Left renal cortex interstitium (tissue), 4 donors: ENCODE data around the gene TPR. TPM values are rescaled to one million over a fixed set of nuclear protein-coding genes. Genes with fewer than 3 reads are reported as not detected.

ENCODE experiments used
- DNase-seq, 4 donors: peaks; one replicate each; pipeline ENCODE4 v3.0.0-alpha.2; 2013; ENCODE audit warnings: low read depth in 4 of 4, low spot score in 2 of 4, missing footprints in 1 of 4
- polyA plus RNA-seq, 4 donors: library from polyadenylated mRNA; unstranded; fragments of 120-200 nt; gene quantifications; one replicate each; pipeline ENCODE4 v1.2.1, GENCODE V29; 2013; ENCODE audit not compliant: insufficient read length in 4 of 4

TPR gene
- polyA plus RNA-seq, 4 donors: 85.8 to 120 (median 113) TPM

DNA sequence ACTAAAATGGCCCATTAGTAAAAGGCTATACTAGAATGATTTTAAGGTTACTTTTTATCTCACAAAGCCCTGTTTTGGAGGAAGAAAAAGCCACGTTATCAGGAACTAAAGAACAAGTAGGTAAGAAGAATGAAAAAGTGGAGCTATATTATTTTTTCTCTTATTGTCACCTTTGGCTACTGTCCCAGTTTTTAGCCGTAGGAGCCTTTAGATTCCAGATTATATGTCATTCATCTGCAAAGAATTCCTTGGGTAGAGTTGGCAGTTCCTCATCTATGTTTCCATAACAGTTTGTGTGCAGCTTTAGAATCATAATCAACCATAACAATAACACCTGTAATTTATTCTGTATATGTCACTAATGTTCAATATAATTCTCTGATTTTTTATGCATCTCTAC is 83.8 kb downstream of the TPR start:
- DNase-seq: no peak

DNA sequence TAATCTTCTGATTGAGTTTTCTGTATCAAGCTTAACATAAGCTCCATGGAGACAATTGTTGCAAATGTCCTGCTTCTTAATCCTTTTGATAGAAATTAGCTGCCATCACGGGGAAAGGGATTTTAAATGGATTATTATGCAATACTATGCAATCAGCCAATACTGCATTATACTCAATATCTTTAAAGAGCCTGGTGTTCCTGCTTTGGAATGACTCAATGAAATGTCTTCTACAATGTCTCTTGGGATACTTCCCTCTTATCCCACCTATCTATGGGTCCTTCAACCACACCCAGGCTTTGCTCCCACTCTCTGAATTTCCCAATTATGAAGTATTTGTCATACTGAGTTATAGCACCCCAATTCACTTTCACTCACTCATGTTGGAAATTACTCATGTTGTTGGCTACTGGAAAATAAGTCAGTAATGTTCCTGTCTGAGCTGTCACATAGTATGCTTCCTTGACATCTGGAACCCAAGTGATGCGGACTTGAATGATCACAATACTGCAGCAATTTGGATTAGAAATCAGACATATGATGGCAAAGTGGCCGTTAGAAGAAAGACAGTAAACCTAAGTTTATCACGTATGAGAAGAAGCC is 85.0 kb downstream of the TPR start:
- DNase-seq: no peak

DNA sequence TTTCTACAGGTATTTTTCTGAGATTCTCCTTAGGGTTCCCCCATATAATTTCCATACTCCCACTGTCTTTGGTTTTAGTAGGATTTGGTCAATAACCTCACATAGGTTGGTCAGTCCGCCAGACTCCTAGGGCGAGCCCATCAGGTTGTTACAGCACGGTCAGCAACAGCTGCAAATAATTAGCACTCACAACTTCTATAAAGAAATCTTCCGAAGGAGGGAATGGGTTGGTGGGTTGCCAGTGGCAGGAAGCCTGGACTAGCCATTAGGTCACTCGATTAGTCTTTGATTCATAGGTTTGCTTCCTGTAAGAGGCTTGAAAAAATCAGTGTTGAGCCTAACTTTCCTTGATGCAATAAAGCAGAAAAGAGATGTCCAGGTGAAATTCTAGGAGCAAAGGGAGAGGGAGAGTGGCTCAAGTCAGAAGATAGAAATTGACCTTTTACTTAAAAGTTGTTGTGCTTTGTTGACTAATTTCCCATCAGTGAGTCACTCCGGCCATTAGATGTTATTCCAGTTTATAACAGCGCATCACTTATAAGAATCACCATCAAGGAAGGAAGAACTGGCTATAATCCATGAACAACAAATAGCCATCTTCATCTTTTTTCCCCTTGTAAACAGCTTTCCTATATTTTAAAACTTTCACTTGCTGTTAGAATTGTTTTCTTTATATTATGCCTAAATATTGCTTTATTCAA is 88.3 kb downstream of the TPR start:
- DNase-seq: no peak

DNA sequence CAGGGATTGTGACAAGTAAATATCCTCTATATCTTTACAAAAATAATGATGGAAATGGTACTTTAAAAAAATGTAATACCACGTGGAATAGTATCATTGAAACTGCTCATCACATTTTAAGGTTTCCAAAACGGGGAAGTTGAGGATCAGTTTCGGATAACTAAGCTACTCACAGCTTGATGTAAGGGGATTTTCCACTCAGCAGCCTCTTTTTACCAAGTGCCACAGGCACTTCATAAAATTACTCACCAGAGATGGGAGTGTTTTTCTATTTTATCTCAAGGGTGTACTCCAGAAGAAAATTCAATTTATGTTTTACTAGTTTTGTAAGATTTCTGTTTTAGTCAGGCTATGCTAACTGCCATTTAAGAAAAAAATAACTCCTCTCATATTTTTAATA is 91.7 kb downstream of the TPR start:
- no peak for DNase-seq

DNA sequence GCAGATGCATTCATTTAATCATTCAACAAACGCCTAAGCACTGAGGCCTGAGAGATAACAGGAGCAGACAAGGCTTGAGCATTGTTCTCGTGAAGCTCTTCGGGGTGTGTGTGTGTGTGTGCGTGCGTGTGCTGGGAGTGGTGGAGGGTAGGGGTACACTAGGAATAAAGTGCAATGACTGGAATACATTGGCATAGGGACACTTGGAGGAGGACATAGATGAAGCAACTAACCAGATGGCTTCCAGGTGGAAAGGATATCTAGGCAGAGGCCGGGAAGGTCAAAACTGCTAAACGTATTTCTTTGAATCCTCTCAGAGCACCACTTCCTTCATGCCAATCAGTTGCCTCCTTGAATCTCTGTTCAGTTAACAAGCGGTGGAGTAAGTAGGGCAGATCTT is 92.6 kb downstream of the TPR start:
- DNase-seq: no peak

DNA sequence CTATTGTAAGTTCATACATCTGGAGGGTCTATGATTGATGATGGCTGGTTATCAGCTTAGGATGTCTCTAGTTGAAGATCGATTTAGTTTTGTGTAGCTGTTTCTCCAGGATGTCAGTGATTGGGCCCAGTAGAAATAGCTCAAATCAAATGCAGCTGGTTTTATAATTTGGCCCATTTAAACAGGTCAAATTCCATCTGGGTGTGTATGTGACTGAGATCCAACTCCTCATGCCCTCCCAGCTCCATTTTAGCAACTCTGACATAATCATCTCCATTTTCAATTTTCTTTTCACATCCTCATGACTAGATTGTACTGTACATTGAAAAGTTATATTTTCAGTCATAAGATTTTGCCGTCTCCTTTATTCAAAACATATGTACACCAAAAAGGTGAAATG is 99.2 kb downstream of the TPR start:
- no peak for DNase-seq

DNA sequence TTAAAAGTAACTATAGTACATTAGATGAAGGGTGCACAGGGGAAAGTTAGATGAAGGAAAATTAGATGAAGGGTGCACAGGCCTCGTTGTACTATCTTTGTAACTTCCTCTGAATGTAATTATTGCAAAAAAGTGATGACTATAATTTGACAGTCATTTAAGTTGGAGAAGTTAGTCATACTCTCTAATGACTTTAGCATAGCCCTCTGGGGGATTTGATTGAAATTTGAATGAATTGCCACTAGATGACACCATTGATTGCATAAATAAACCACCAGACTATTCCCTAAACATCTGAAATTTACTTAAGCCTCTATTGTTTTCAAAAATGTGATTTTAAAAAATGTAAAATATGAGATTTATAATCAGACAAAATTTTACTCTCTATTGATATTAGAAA is 102.6 kb downstream of the TPR start:
- DNase-seq: no peak

DNA sequence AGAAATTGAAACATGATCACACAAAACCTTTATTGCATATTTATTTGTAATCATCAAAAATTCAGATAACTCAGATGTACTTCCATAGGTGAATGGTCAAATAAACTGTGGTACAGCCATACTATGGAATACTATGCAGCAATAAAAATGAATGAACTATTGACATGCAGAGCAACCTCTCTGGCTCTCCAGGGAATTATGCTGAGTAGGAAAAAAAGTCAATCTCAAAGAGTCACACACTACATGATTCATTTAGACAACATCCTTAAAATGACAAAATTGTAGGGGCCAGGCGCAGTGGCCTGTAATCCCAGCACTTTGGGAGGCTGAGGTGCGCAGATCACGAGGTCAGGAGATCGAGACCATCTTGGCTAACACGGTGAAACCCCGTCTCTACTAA is 104.0 kb downstream of the TPR start:
- no peak for DNase-seq

Other genes with a start within 250 kb of the TPR start
- under 1 TPM; 0.17 to 0.79 (median 0.45) TPM for gene PRG4, start 79.0 kb downstream of the TPR start, polyA plus RNA-seq
- 10 to 100 TPM; 24.4 to 40.5 (median 31.2) TPM for gene ODR4, start 585 bp upstream of the TPR start, polyA plus RNA-seq
- under 1 TPM in 3 of 4 donors, not detected in 1; 0.14 to 0.96 (median 0.36) TPM for gene PDC, start 85.9 kb upstream of the TPR start, polyA plus RNA-seq